ENCODE data around the gene ADAM10. TPM values are rescaled to one million over a fixed set of nuclear protein-coding genes. Genes with fewer than 3 reads are reported as not detected.

Gene ADAM10
- total RNA-seq, 1 donor from 2014 or later, result 50.1 TPM

GRCh38 chr15:58701376-58701775, 48.1 kb downstream of the ADAM10 start:
- Histone ChIP-seq H3K4me3 (ENCODE audit: low read length in 3 of 3) (no peak overlapping the region), H3K9ac (ENCODE audit: low read depth in 1 of 3, low read length in 3 of 3) (no peak overlapping the region), H3K36me3 (ENCODE audit: control insufficient read depth in 3 of 3, insufficient read depth in 3 of 3, low read length in 3 of 3) (no peaks in the 10 kb centered on the region), H3K27ac (ENCODE audit: low read depth, low read length) (no peak overlapping the region), H3K9me3 (ENCODE audit: control insufficient read depth in 3 of 3, low read length in 3 of 3) (peaks cover 0 to 2% (median 0%) of the 10 kb centered on the region in 3 donors), H3K4me1 (ENCODE audit: control insufficient read depth in 3 of 3, insufficient read depth in 3 of 3, low read length in 3 of 3) (no peaks in the 10 kb centered on the region), H3K27me3 (ENCODE audit: control insufficient read depth in 3 of 3, insufficient read depth in 3 of 3, low read length in 3 of 3) (no peaks in the 10 kb centered on the region)

GRCh38 chr15:58699769-58700168, 49.7 kb downstream of the ADAM10 start:
- no peak overlapping the region for H3K9ac ChIP-seq (ENCODE audit: low read depth in 1 of 3, low read length in 3 of 3)
- no peak overlapping the region for H3K4me3 ChIP-seq (ENCODE audit: low read length in 3 of 3)
- no peaks in the 10 kb centered on the region for H3K27me3 ChIP-seq (ENCODE audit: control insufficient read depth in 3 of 3, insufficient read depth in 3 of 3, low read length in 3 of 3)
- H3K27ac ChIP-seq (ENCODE audit: low read depth, low read length), result no peak overlapping the region
- H3K36me3 ChIP-seq (ENCODE audit: control insufficient read depth in 3 of 3, insufficient read depth in 3 of 3, low read length in 3 of 3), result no peaks in the 10 kb centered on the region
- H3K4me1 ChIP-seq (ENCODE audit: control insufficient read depth in 3 of 3, insufficient read depth in 3 of 3, low read length in 3 of 3), result peaks cover 0 to 4% (median 3%) of the 10 kb centered on the region in 3 donors
- peaks cover 0 to 2% (median 0%) of the 10 kb centered on the region in 3 donors for H3K9me3 ChIP-seq (ENCODE audit: control insufficient read depth in 3 of 3, low read length in 3 of 3)

- Histone ChIP-seq H3K4me3 (ENCODE audit: low read length in 3 of 3) (no peak overlapping the region), H3K9me3 (ENCODE audit: control insufficient read depth in 3 of 3, low read length in 3 of 3) (peaks cover 0 to 2% (median 0%) of the 10 kb centered on the region in 3 donors), H3K9ac (ENCODE audit: low read depth in 1 of 3, low read length in 3 of 3) (no peak overlapping the region), H3K4me1 (ENCODE audit: control insufficient read depth in 3 of 3, insufficient read depth in 3 of 3, low read length in 3 of 3) (peaks cover 0 to 4% (median 4%) of the 10 kb centered on the region in 3 donors), H3K36me3 (ENCODE audit: control insufficient read depth in 3 of 3, insufficient read depth in 3 of 3, low read length in 3 of 3) (no peaks in the 10 kb centered on the region), H3K27ac (ENCODE audit: low read depth, low read length) (no peak overlapping the region), H3K27me3 (ENCODE audit: control insufficient read depth in 3 of 3, insufficient read depth in 3 of 3, low read length in 3 of 3) (no peaks in the 10 kb centered on the region)
Observed at GRCh38 chr15:58698887-58699641, 50.4 kb downstream of the ADAM10 start.

- Histone ChIP-seq H3K4me1 (ENCODE audit: control insufficient read depth in 3 of 3, insufficient read depth in 3 of 3, low read length in 3 of 3) (peaks cover 0 to 4% (median 4%) of the 10 kb centered on the region in 3 donors), H3K36me3 (ENCODE audit: control insufficient read depth in 3 of 3, insufficient read depth in 3 of 3, low read length in 3 of 3) (no peaks in the 10 kb centered on the region), H3K27ac (ENCODE audit: low read depth, low read length) (no peak overlapping the region), H3K27me3 (ENCODE audit: control insufficient read depth in 3 of 3, insufficient read depth in 3 of 3, low read length in 3 of 3) (no peaks in the 10 kb centered on the region), H3K9ac (ENCODE audit: low read depth in 1 of 3, low read length in 3 of 3) (no peak overlapping the region), H3K9me3 (ENCODE audit: control insufficient read depth in 3 of 3, low read length in 3 of 3) (peaks cover 0 to 2% (median 0%) of the 10 kb centered on the region in 3 donors), H3K4me3 (ENCODE audit: low read length in 3 of 3) (no peak overlapping the region)
Observed at GRCh38 chr15:58697220-58697619, 52.3 kb downstream of the ADAM10 start.

GRCh38 chr15:58696738-58697137, 52.8 kb downstream of the ADAM10 start:
- Histone ChIP-seq H3K4me1 (ENCODE audit: control insufficient read depth in 3 of 3, insufficient read depth in 3 of 3, low read length in 3 of 3) (peaks cover 0 to 4% (median 4%) of the 10 kb centered on the region in 3 donors), H3K27me3 (ENCODE audit: control insufficient read depth in 3 of 3, insufficient read depth in 3 of 3, low read length in 3 of 3) (no peaks in the 10 kb centered on the region), H3K9ac (ENCODE audit: low read depth in 1 of 3, low read length in 3 of 3) (no peak overlapping the region), H3K36me3 (ENCODE audit: control insufficient read depth in 3 of 3, insufficient read depth in 3 of 3, low read length in 3 of 3) (no peaks in the 10 kb centered on the region), H3K4me3 (ENCODE audit: low read length in 3 of 3) (no peak overlapping the region), H3K9me3 (ENCODE audit: control insufficient read depth in 3 of 3, low read length in 3 of 3) (peaks cover 0 to 2% (median 0%) of the 10 kb centered on the region in 3 donors), H3K27ac (ENCODE audit: low read depth, low read length) (no peak overlapping the region)

GRCh38 chr15:58694641-58695398, 54.7 kb downstream of the ADAM10 start:
- peaks cover 0 to 2% (median 0%) of the 10 kb centered on the region in 3 donors for H3K9me3 ChIP-seq (ENCODE audit: control insufficient read depth in 3 of 3, low read length in 3 of 3)
- H3K27me3 ChIP-seq (ENCODE audit: control insufficient read depth in 3 of 3, insufficient read depth in 3 of 3, low read length in 3 of 3), result no peaks in the 10 kb centered on the region
- no peaks in the 10 kb centered on the region for H3K36me3 ChIP-seq (ENCODE audit: control insufficient read depth in 3 of 3, insufficient read depth in 3 of 3, low read length in 3 of 3)
- no peak overlapping the region for H3K9ac ChIP-seq (ENCODE audit: low read depth in 1 of 3, low read length in 3 of 3)
- H3K4me3 ChIP-seq (ENCODE audit: low read length in 3 of 3), result no peak overlapping the region
- H3K27ac ChIP-seq (ENCODE audit: low read depth, low read length), result no peak overlapping the region
- H3K4me1 ChIP-seq (ENCODE audit: control insufficient read depth in 3 of 3, insufficient read depth in 3 of 3, low read length in 3 of 3), result peaks cover 0 to 4% (median 4%) of the 10 kb centered on the region in 3 donors

DNA sequence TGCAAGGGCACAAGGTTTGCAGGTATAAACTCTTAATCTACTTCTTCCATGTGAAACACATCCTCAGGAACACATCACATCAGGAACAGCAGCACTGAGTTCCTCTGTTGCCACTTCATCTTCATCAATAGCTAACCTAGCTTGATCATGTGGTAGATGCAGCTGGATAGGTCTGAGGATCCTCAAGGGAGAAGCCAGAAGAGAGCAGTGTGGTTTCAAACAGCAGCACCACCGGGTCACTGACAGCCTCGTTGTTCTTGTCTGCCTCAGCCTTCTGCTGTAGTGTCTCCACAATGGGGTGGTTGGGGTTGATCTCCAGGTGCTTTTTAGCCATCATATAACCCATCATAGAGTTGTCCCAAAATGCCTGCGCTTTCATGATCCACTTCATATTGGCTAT, 58.8 kb downstream of the ADAM10 start:
- H3K36me3 ChIP-seq (ENCODE audit: control insufficient read depth in 3 of 3, insufficient read depth in 3 of 3, low read length in 3 of 3), result no peaks in the 10 kb centered on the region
- peaks cover 0 to 4% (median 4%) of the 10 kb centered on the region in 3 donors for H3K4me1 ChIP-seq (ENCODE audit: control insufficient read depth in 3 of 3, insufficient read depth in 3 of 3, low read length in 3 of 3)
- H3K4me3 ChIP-seq (ENCODE audit: low read length in 3 of 3), result no peak overlapping the region
- no peaks in the 10 kb centered on the region for H3K27me3 ChIP-seq (ENCODE audit: control insufficient read depth in 3 of 3, insufficient read depth in 3 of 3, low read length in 3 of 3)
- no peak overlapping the region for H3K9ac ChIP-seq (ENCODE audit: low read depth in 1 of 3, low read length in 3 of 3)
- no peak overlapping the region for H3K27ac ChIP-seq (ENCODE audit: low read depth, low read length)
- H3K9me3 ChIP-seq (ENCODE audit: control insufficient read depth in 3 of 3, low read length in 3 of 3), result no peaks in the 10 kb centered on the region

DNA sequence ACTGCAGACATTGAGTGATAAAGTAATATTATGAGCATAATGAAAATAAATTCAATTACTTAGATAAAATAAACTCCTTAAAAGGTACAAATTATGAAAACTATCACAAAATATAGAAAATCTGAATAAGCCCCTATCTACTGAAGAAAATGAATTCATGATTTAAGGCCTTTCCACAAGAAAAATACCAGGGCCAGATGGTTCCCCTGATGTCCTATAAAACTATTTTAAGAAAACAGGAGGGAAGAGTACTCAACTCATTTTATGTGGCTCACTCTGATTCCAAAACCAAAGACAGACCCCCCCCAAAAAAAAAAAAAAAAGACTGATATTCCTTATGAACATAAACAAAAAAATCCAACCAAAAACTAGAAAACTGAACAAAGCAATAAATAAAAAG, 59.9 kb downstream of the ADAM10 start:
- H3K9ac ChIP-seq (ENCODE audit: low read depth in 1 of 3, low read length in 3 of 3), result no peak overlapping the region

DNA sequence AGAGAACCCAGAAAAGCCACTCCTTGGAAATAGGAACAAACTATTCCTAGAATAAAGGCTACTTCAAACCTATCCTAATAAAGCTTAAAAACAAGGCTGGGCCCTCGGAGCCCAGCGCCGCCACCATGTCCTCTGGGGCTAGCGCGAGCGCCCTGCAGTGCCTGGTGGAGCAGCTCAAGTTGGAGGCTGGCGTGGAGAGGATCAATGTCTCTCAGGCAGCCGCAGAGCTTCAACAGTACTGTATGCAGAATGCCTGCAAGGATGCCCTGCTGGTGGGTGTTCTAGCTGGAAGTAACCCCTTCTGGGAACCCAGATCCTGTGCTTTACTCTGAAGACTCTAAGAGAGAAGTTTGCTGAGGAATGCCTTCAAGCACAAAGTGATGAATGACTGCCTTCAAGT, 63.2 kb downstream of the ADAM10 start:
- no peaks in the 10 kb centered on the region for H3K27me3 ChIP-seq (ENCODE audit: control insufficient read depth in 3 of 3, insufficient read depth in 3 of 3, low read length in 3 of 3)
- no peaks in the 10 kb centered on the region for H3K4me1 ChIP-seq (ENCODE audit: control insufficient read depth in 3 of 3, insufficient read depth in 3 of 3, low read length in 3 of 3)
- no peaks in the 10 kb centered on the region for H3K9me3 ChIP-seq (ENCODE audit: control insufficient read depth in 3 of 3, low read length in 3 of 3)
- no peaks in the 10 kb centered on the region for H3K36me3 ChIP-seq (ENCODE audit: control insufficient read depth in 3 of 3, insufficient read depth in 3 of 3, low read length in 3 of 3)
- H3K4me3 ChIP-seq (ENCODE audit: low read length in 3 of 3), result no peak overlapping the region
- no peak overlapping the region for H3K27ac ChIP-seq (ENCODE audit: low read depth, low read length)
- H3K9ac ChIP-seq (ENCODE audit: low read depth in 1 of 3, low read length in 3 of 3), result no peak overlapping the region

More for the DNA sequence above, 59.9 kb downstream of the ADAM10 start:
- no peaks in the 10 kb centered on the region for H3K4me1 ChIP-seq (ENCODE audit: control insufficient read depth in 3 of 3, insufficient read depth in 3 of 3, low read length in 3 of 3)
- H3K36me3 ChIP-seq (ENCODE audit: control insufficient read depth in 3 of 3, insufficient read depth in 3 of 3, low read length in 3 of 3), result no peaks in the 10 kb centered on the region
- no peak overlapping the region for H3K27ac ChIP-seq (ENCODE audit: low read depth, low read length)
- no peaks in the 10 kb centered on the region for H3K9me3 ChIP-seq (ENCODE audit: control insufficient read depth in 3 of 3, low read length in 3 of 3)
- H3K27me3 ChIP-seq (ENCODE audit: control insufficient read depth in 3 of 3, insufficient read depth in 3 of 3, low read length in 3 of 3), result no peaks in the 10 kb centered on the region
- H3K4me3 ChIP-seq (ENCODE audit: low read length in 3 of 3), result no peak overlapping the region

DNA sequence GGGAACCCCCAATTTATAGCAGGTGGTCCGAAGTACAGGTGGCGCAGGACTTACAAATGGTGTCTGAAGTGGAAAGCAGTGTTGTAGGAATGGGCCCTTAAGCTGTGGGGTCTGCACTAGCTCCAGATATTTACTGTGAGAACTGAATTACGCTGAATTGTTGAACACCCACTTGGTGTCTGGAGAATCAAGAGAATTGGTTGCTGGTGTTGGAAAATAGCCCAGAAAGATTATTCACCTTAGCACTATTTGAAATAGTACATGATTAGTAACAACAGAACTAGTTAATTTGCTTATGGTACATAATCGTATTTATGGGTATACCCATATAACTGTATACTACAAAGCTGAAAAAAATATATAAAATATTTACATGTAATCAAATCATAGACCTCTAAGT, 64.8 kb downstream of the ADAM10 start:
- Histone ChIP-seq H3K9ac (ENCODE audit: low read depth in 1 of 3, low read length in 3 of 3) (no peak overlapping the region), H3K4me1 (ENCODE audit: control insufficient read depth in 3 of 3, insufficient read depth in 3 of 3, low read length in 3 of 3) (no peaks in the 10 kb centered on the region), H3K27me3 (ENCODE audit: control insufficient read depth in 3 of 3, insufficient read depth in 3 of 3, low read length in 3 of 3) (no peaks in the 10 kb centered on the region), H3K27ac (ENCODE audit: low read depth, low read length) (no peak overlapping the region), H3K4me3 (ENCODE audit: low read length in 3 of 3) (no peak overlapping the region), H3K9me3 (ENCODE audit: control insufficient read depth in 3 of 3, low read length in 3 of 3) (no peaks in the 10 kb centered on the region), H3K36me3 (ENCODE audit: control insufficient read depth in 3 of 3, insufficient read depth in 3 of 3, low read length in 3 of 3) (no peaks in the 10 kb centered on the region)
